IMR-90 (cell line): ENCODE results near the gene HEBP1. TPM values are rescaled to one million over a fixed set of nuclear protein-coding genes. Genes with fewer than 3 reads are reported as not detected.

ENCODE experiments used
- ATAC-seq: fragments of 200-7000 bp; cut with Tn5 transposase; 2 replicates; pipeline ENCODE4 v1.9.1; 2020; ENCODE audit warnings: low read depth, mild to moderate bottlenecking, moderate library complexity
- BruUV-seq: library from RNA; stranded (reverse); fragments of 400-500 nt; replicated peaks from 2 replicates; lab custom pipeline; 2021; lab: Mats Ljungman, UMichigan
- CTCF ChIA-PET: fragments of 300-600 bp; formaldehyde crosslinking; extraction: SDS; loops from one replicate; lab custom pipeline; 2021; ENCODE audit warnings: antibody characterized with exemption; lab: Yijun Ruan, JAX
- POLR2A ChIA-PET: fragments of 300-600 bp; sonication (Branson Sonifier 250); formaldehyde crosslinking; loops from one replicate; lab custom pipeline; 2022; ENCODE audit warnings: antibody characterized with exemption; ENCODE audit not compliant: unreplicated experiment; lab: Charles Lee
- DNase-seq: peaks from one replicate; pipeline ENCODE4 v3.0.0; 2013
- H2AFZ ChIP-seq: replicated peaks from 2 replicates; pipeline ENCODE3; 2013; ENCODE audit warnings: low read length, mild to moderate bottlenecking; ENCODE audit not compliant: poor library complexity
- H2AK5ac ChIP-seq: 2 replicates; pipeline ENCODE4 v1.6.1; 2013; ENCODE audit warnings: low read depth, low read length, inconsistent platforms
- H2AK9ac ChIP-seq: replicated peaks from 2 replicates; pipeline ENCODE3; 2013; ENCODE audit warnings: mild to moderate bottlenecking, low read depth, low read length, moderate library complexity; ENCODE audit not compliant: poor library complexity
- H2BK120ac ChIP-seq: 2 replicates; pipeline ENCODE4 v1.6.1; 2013; ENCODE audit warnings: low read depth, low read length, inconsistent platforms
- H2BK15ac ChIP-seq: 3 replicates; pipeline ENCODE4 v1.6.1; 2013; ENCODE audit warnings: low read depth, low read length, inconsistent platforms
- H2BK20ac ChIP-seq: 2 replicates; pipeline ENCODE4 v1.6.1; 2013; ENCODE audit warnings: low read depth, mild to moderate bottlenecking, inconsistent platforms, low read length, moderate library complexity
- H2BK5ac ChIP-seq: 2 replicates; pipeline ENCODE4 v1.6.1; 2013; ENCODE audit warnings: mild to moderate bottlenecking, low read depth, low read length, inconsistent platforms; ENCODE audit not compliant: poor library complexity, severe bottlenecking
- H3K14ac ChIP-seq: replicated peaks from 2 replicates; pipeline ENCODE4 v1.6.1; 2013; ENCODE audit warnings: low read depth, low read length, inconsistent platforms
- H3K18ac ChIP-seq: 2 replicates; pipeline ENCODE4 v1.6.1; 2013; ENCODE audit warnings: low read depth, low read length, control low read depth
- H3K23ac ChIP-seq: 2 replicates; pipeline ENCODE4 v1.6.1; 2013; ENCODE audit warnings: low read depth, low read length, inconsistent platforms
- H3K27ac ChIP-seq: 2 replicates; pipeline ENCODE4 v1.5.1; 2013; ENCODE audit warnings: mild to moderate bottlenecking, control low read depth, low read length; ENCODE audit not compliant: insufficient read depth
- H3K27me3 ChIP-seq: 2 replicates; pipeline ENCODE4 v1.6.1; 2013; ENCODE audit warnings: low read length; ENCODE audit not compliant: control insufficient read depth, insufficient read depth
- H3K36me3 ChIP-seq: 2 replicates; pipeline ENCODE4 v1.6.1; 2013; ENCODE audit warnings: low read length, mixed read lengths; ENCODE audit not compliant: control insufficient read depth, insufficient read depth
- H3K4ac ChIP-seq: 2 replicates; pipeline ENCODE4 v1.6.1; 2013; ENCODE audit warnings: low read depth, low read length, inconsistent platforms
- H3K4me1 ChIP-seq: 2 replicates; pipeline ENCODE4 v1.6.1; 2013; ENCODE audit warnings: low read length, mixed read lengths; ENCODE audit not compliant: control insufficient read depth, insufficient read depth
- H3K4me2 ChIP-seq: 2 replicates; pipeline ENCODE4 v1.6.1; 2013; ENCODE audit warnings: low read depth, mild to moderate bottlenecking, control low read depth, low read length, moderate library complexity
- H3K4me3 ChIP-seq: 2 replicates; pipeline ENCODE4 v1.5.1; 2013; ENCODE audit warnings: low read depth, mild to moderate bottlenecking, control low read depth, low read length, moderate library complexity; ENCODE audit not compliant: insufficient read depth
- H3K56ac ChIP-seq: 2 replicates; pipeline ENCODE4 v1.6.1; 2013; ENCODE audit warnings: low read length, inconsistent platforms; ENCODE audit not compliant: insufficient read depth; ENCODE audit errors: extremely low read depth
- H3K79me1 ChIP-seq, 2 experiments: 2 replicates each; pipeline ENCODE4 v1.6.1; 2013; ENCODE audit warnings: low read length in 2 of 2, inconsistent platforms in 1 of 2, low read depth in 1 of 2
- H3K9ac ChIP-seq: 2 replicates; pipeline ENCODE4 v1.6.1; 2013; ENCODE audit warnings: low read depth, low read length, control low read depth
- H3K9me1 ChIP-seq: 2 replicates; pipeline ENCODE4 v1.6.1; 2013; ENCODE audit warnings: low read length, inconsistent platforms; ENCODE audit not compliant: insufficient read depth
- H3K9me3 ChIP-seq: 2 replicates; pipeline ENCODE4 v1.6.1; 2013; ENCODE audit warnings: low read length; ENCODE audit not compliant: control insufficient read depth, insufficient read depth
- H4K20me1 ChIP-seq: 2 replicates; pipeline ENCODE4 v1.6.1; 2013; ENCODE audit warnings: low read length, inconsistent platforms; ENCODE audit not compliant: insufficient read depth
- H4K5ac ChIP-seq: 2 replicates; pipeline ENCODE4 v1.6.1; 2013; ENCODE audit warnings: mild to moderate bottlenecking, low read depth, low read length, control low read depth
- H4K8ac ChIP-seq, 2 experiments: 2 replicates each; pipeline ENCODE4 v1.6.1; 2013; ENCODE audit warnings: low read depth in 2 of 2, low read length in 2 of 2, control low read depth in 1 of 2, inconsistent platforms in 1 of 2
- H4K91ac ChIP-seq: 2 replicates; pipeline ENCODE4 v1.6.1; 2013; ENCODE audit warnings: low read depth, low read length, inconsistent platforms; ENCODE audit not compliant: insufficient read depth
- CEBPB ChIP-seq: IDR thresholded peaks from 2 replicates; pipeline ENCODE4 v1.6.1; 2012; ENCODE audit warnings: low read depth, low read length, improper control_type of control experiment
- FOS ChIP-seq: fragments of 150-350 bp; IDR thresholded peaks from 2 replicates; pipeline ENCODE4 v1.6.1; 2016; ENCODE audit warnings: low read depth, low read length
- NFE2L2 ChIP-seq: fragments of 150-350 bp; IDR thresholded peaks from 2 replicates; pipeline ENCODE4 v1.6.1; 2016; ENCODE audit warnings: low read depth, mild to moderate bottlenecking, low read length
- RAD21 ChIP-seq: IDR thresholded peaks from 2 replicates; pipeline ENCODE4 v1.6.1; 2012; ENCODE audit warnings: low read length, improper control_type of control experiment
- RCOR1 ChIP-seq: IDR thresholded peaks from 2 replicates; pipeline ENCODE4 v1.6.1; 2012; ENCODE audit warnings: mild to moderate bottlenecking, low read length, improper control_type of control experiment; ENCODE audit not compliant: insufficient replicate concordance
- RFX5 ChIP-seq: IDR thresholded peaks from 2 replicates; pipeline ENCODE4 v1.8.0; 2012; ENCODE audit warnings: low read depth, mild to moderate bottlenecking, low read length, moderate library complexity
- SMC3 ChIP-seq: fragments of 150-350 bp; IDR thresholded peaks from 2 replicates; pipeline ENCODE4 v1.6.1; 2016; ENCODE audit warnings: low read depth, mild to moderate bottlenecking, antibody characterized with exemption, low read length, moderate library complexity
- WGBS, 2 experiments: methylation state at CpG; one replicate each; pipeline versions ENCODE4 v1.1.5 to v1.1.7; 2013; ENCODE audit warnings: missing lambda C conversion rate in 2 of 2; ENCODE audit not compliant: insufficient read length in 1 of 2; ENCODE audit errors: extremely low coverage in 2 of 2; 5-methylcytosine and 5-hydroxymethylcytosine counted together
- dilution Hi-C: fragments of 300-500 bp; cut with HindIII; formaldehyde crosslinking; loops from one replicate; pipeline ENCODE4 v1.14.3; 2018; ENCODE audit warnings: low sequenced_read_pairs; ENCODE audit not compliant: unreplicated experiment
- in situ Hi-C: fragments of 300-500 bp; cut with MboI; formaldehyde crosslinking; loops from 3 replicates; pipeline ENCODE4 v1.14.3; 2019; ENCODE audit warnings: low sequenced_read_pairs, inconsistent platforms, mixed read lengths
- intact Hi-C: fragments of 100-400 bp; cut with micrococcal nuclease; formaldehyde crosslinking; loops from 2 replicates; pipeline ENCODE4 v1.10.0; 2022
- polyA plus RNA-seq, 3 experiments: library from polyadenylated mRNA; depleted of rRNA; stranded (reverse); fragments of >200 nt; gene quantifications; 2 replicates each; pipeline ENCODE4 v1.2.3, GENCODE V29; 2012; ENCODE audit warnings: low replicate concordance in 1 of 3
- total RNA-seq: library from RNA; depleted of rRNA; stranded (reverse); fragments of >200 nt; gene quantifications from 2 replicates; pipeline ENCODE4 v1.2.3, GENCODE V29; 2012

The HEBP1 gene
- total and polyA plus RNA-seq, 2 of the 4 experiments (the other 2 are of a cell fraction), result 18.8 to 49.2 TPM

DNA sequence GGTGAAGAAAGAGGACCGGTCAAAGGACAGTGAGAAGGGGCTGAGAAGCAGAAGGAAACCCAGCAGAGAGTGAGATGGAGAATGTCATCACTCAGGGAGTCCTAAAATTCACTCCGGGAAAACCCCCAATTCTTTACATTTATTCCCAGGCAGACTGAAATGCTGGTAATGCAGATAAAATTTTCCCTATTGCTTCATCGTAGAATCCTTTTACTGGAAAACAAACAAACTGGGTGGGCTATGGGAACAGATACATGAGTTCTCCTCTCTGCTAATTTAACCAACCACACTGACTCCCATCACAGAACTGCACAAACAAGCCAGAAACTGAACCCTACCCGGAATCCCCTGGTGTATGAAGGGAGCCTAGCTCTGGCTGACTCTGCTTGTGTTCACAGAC lies 20.9 kb downstream of the HEBP1 start:
- H3K56ac ChIP-seq, result no peak overlapping the region
- H3K36me3 ChIP-seq, result peaks cover 23% of the 10 kb centered on the region
- peak overlapping the region; percentile 61 for H3K23ac ChIP-seq
- H3K4me2 ChIP-seq, result peak overlapping the region; percentile 58
- H3K79me1 ChIP-seq, result peaks cover 30 to 73% of the 10 kb centered on the region in 2 experiments
- H4K5ac ChIP-seq, result peak overlapping the region; percentile 45; the same call in 1 of the 2 replicates
- H2BK15ac ChIP-seq, result peak overlapping the region; percentile 35; the same call in 2 of the 3 replicates
- no peak overlapping the region for H2AK9ac ChIP-seq
- dilution Hi-C loops, result no loop called here
- no peak overlapping the region for H3K4me3 ChIP-seq
- BruUV-seq, result no TSS peak
- peak overlapping the region; percentile 72; the same call in 1 of the 2 replicates for H2AK5ac ChIP-seq
- peak overlapping the region; percentile 75 for H3K27ac ChIP-seq
- peak overlapping the region; percentile 40 for H3K9ac ChIP-seq
- H2AFZ ChIP-seq, result no peak overlapping the region
- H3K4me1 ChIP-seq, result peaks cover 29% of the 10 kb centered on the region
- no CpG with 5 or more reads among the region's 4 CpGs for WGBS, 2 experiments
- peaks cover 31% of the 10 kb centered on the region for H3K9me1 ChIP-seq
- in situ Hi-C loops, result no loop called here
- DNase-seq (peak; percentile 81), ATAC-seq (peak; percentile 5)
- POLR2A ChIA-PET, result no interaction called here
- H3K27me3 ChIP-seq, result no peaks in the 10 kb centered on the region
- H2BK20ac ChIP-seq, result peak overlapping the region; percentile 18
- peak overlapping the region; percentile 38; the same call in 1 of the 2 replicates for H4K91ac ChIP-seq
- peak overlapping the region; percentile 76 for H3K18ac ChIP-seq
- peak overlapping the region; percentile 2 to 64; a peak in 3 of 4 replicates for H4K8ac ChIP-seq
- H2BK120ac ChIP-seq, result peak overlapping the region; percentile 26; the same call in 1 of the 2 replicates
- peak overlapping the region; percentile 35; the same call in 1 of the 2 replicates for H3K14ac ChIP-seq
- H2BK5ac ChIP-seq, result peak overlapping the region; percentile 86
- CTCF ChIA-PET, result interaction anchor here (1.9 kb wide), 1 partner anchor 142 kb away, joined by 6 read pairs; no protein-coding TSS in a partner anchor
- H4K20me1 ChIP-seq, result peaks cover 9% of the 10 kb centered on the region
- TF ChIP-seq NFE2L2 (0 out of 2 replicates have a peak, but pooled peaks have one; percentile 4), RCOR1 (no peak), SMC3 (no peak), CEBPB (peak; percentile 83), RAD21 (no peak), FOS (no peak), RFX5 (no peak)
- no peaks in the 10 kb centered on the region for H3K9me3 ChIP-seq
- intact Hi-C loops, result loop anchor here (5.0 kb wide), 2 partner anchors 37 to 252 kb away; no protein-coding TSS in a partner anchor
- H3K4ac ChIP-seq, result peak overlapping the region; percentile 34
